Endothelial cell of umbilical vein (primary cell): ENCODE measurements around the gene IQGAP3.

Experiments used
- EZH2 ChIP-seq: IDR thresholded peaks from 2 replicates; pipeline ENCODE4 v1.6.1; 2012; ENCODE audit warnings: borderline replicate concordance, low read depth, mild to moderate bottlenecking, moderate library complexity, low read length, inconsistent platforms; ENCODE audit not compliant: severe bottlenecking
- POLR2AphosphoS5 ChIP-seq: IDR thresholded peaks from 2 replicates; pipeline ENCODE4 v1.6.1; 2012; ENCODE audit warnings: low read depth, mild to moderate bottlenecking, control low read depth, low read length, moderate library complexity; ENCODE audit not compliant: insufficient read depth
- TF ChIP-seq, protein P1 (sequence below), 2 donors: IDR thresholded peaks; 1 replicate in 1 of 2; 2 replicates in 1 of 2; pipeline ENCODE4 v1.5.1; 2011; ENCODE audit warnings: low read length in 2 of 2, mild to moderate bottlenecking in 2 of 2, moderate library complexity in 2 of 2, control low read depth in 1 of 2, inconsistent platforms in 1 of 2, low read depth in 1 of 2; ENCODE audit not compliant: insufficient read depth in 1 of 2; ENCODE audit errors: extremely low read depth in 1 of 2

DNA sequence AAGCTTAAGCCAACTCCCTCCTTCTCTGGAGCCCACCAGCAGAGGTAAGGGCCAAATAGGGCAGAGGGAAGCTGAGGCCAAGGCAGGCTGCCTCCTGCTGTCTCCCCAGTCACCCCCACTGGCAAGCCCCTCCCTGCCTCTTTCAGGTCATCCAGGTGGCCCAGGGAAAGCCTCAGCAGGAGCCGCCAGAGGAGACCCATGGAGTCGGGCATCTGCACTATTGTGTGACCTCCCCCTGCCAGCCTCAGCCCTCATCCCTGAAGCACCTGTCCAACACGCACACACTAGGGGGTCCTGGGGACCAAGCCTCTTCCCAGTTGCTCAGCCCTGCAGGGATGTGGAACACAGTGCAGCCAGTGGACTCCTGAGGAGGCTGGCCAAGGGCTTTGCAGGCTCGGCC is 14.0 kb upstream of the IQGAP3 start:
- TF ChIP-seq, protein P1, sequence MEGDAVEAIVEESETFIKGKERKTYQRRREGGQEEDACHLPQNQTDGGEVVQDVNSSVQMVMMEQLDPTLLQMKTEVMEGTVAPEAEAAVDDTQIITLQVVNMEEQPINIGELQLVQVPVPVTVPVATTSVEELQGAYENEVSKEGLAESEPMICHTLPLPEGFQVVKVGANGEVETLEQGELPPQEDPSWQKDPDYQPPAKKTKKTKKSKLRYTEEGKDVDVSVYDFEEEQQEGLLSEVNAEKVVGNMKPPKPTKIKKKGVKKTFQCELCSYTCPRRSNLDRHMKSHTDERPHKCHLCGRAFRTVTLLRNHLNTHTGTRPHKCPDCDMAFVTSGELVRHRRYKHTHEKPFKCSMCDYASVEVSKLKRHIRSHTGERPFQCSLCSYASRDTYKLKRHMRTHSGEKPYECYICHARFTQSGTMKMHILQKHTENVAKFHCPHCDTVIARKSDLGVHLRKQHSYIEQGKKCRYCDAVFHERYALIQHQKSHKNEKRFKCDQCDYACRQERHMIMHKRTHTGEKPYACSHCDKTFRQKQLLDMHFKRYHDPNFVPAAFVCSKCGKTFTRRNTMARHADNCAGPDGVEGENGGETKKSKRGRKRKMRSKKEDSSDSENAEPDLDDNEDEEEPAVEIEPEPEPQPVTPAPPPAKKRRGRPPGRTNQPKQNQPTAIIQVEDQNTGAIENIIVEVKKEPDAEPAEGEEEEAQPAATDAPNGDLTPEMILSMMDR (IDR thresholded peaks at IDR 0.05; ENCODE audit: extremely low read depth in 1 of 2, insufficient read depth in 1 of 2, low read depth in 1 of 2, low read length in 2 of 2) = no peak
- no peak for TF ChIP-seq EZH2
- TF ChIP-seq POLR2AphosphoS5 = no peak
